ENCODE measurements around the gene ZBTB2. TPM values are rescaled to one million over a fixed set of nuclear protein-coding genes. Genes with fewer than 3 reads are reported as not detected.
"Not testable (repeated sequence)": the region's sequence is repeated elsewhere in the genome, so short reads cannot be mapped to it uniquely, and the experiment has no call there.

Gene ZBTB2
- total RNA-seq, 1 donor from 2014 or later, result 9.1 TPM

DNA sequence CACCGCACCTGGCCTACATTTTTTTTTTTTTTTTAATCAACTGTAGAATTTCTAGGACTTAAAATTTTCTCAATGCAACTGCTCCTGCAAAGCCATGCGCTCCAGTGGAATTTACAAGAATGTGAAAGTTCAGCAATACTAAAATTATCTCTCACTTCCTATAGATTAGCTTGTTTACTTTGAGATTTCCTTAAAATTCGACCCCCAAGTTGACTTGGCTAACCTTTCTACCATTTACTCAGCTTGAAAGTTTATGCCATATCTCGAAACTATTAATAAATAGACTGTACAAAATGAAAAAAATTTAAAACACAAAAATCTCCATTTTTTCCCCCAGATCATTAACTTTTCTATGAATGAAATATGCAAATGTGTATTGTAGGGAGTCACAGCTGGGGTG, 64.3 kb downstream of the ZBTB2 start:
- no peak for DNase-seq (ENCODE audit: low spot score)

DNA sequence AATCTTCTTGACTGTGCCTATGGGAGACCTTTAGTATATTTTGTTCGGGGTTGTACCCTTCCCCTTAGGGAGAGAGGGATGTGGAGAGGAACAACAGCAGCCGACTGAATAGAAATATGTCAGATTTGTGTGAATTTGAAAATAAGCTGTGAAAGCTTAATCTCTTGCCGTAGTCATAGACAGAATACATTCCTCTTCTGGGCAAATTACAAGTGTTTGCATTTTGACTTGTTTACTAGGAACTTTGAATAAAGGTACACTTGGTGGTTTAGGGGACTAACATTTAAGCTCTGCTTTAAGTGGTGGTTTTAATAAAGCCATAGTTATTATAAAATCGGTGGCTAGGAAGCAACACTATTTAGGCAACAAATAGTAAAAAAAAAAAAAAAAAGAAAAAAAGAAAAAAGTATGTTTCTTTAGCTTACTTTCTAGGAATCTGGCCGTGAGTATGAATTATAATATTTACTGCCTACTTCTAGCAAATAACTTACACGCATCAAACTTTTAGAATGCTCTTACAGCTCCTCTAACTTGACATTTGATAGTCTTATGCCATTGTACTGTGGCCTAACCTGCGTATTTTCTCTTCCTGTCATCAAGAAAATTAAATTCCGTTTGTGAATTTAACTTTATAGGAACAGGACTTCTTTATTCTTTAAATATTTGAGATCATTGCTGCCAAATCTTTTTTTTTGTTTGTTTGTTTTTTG, 65.1 kb downstream of the ZBTB2 start:
- DNase-seq (ENCODE audit: low spot score), result no peak

DNA sequence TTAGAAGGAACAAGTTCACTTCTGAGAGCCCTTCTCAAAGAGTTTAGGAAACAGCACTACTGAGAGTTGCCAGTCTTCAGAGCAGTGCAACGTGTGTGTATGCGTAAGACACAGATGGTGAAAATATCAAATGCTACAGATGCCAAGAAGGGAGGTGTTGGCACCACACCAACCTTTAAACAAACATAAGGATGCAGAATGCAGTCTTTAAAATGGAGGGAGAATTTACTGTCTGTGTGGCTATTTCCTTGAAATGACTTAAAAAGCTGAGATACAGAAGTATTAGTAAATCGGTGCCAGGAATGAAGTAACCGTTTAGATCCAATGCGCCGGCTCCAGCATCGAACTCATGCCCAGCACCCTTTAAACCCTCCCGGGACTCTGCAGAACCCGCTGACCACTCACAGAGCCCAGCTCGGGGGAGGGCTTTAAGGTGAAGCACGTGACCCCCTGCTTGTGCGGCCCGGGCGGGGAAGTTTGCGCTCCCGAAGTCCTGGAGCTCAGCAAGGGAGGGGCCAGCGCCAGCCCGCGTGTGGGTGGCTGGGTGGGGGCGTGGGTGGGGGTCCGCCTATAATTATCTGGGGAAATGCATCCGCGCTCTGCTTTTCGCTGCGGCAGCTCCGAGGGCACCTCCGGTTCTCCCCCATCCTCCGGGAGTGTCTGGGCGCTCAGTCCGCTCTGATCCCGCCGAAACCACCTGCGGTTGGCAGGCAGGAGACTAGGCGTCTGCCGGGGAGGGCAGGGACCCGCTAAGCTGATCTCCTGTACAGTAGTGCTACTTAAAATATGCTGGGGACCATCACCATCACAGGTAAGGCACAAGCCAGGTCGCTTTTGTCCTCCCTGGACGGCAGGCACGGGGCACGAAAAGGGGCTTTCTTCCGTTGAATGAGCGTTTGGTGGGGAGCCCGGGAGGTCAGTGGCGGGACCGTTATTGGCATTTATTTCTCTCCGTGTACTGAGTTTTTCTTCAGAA, 66.0 kb downstream of the ZBTB2 start:
- peak; percentile 75 for DNase-seq (ENCODE audit: low spot score)

DNA sequence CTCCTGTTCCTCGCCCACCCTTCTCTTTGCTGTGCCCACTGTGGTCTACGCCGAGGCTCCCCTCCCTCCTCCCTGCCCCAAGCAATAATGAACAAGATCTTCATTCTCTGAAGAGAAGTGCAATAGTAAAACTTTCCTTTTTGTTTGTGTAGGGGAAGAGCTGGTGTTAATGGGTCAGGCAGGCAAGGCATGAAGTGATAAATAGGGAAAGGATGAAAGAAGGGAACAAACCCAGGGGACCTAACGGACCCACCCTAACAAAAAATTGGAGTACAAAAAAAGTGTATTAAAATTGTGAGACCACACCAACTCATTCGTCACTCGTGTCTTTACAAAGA, 66.9 kb downstream of the ZBTB2 start:
- DNase-seq (ENCODE audit: low spot score), result no peak

DNA sequence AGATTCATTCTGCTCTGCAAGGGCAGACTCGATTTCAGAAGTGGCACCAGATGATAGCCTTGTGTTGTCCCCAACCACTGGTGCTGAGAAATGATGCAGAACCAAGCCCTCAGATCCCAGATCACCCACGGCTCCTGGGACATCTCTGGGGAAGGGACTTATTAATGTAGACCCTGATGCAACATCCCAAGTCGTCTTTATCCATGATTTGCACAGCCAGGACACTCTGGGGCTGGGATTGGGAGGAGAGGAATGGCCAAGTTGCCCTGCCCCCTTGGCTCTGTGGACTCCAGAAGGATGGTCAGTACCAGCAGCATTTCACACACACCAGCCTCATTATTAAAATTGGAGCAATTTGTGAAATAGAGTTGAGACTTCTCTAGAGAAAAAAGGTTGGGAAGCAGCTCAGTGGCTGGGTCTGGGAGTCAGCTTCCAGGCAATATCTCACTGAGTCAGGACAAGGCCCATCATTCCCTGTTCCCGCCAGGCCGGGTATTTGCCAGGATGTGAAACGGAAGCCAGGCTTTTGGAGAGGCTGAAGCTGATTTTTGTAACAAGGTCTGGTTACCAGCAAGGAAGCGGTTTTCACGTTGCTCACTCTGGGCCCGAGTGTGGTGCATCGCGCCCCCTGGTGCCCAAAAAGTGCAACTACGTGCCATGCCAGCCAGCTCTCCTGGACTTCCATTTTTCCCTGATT, 67.4 kb downstream of the ZBTB2 start:
- DNase-seq (ENCODE audit: low spot score), result peak; percentile 95

DNA sequence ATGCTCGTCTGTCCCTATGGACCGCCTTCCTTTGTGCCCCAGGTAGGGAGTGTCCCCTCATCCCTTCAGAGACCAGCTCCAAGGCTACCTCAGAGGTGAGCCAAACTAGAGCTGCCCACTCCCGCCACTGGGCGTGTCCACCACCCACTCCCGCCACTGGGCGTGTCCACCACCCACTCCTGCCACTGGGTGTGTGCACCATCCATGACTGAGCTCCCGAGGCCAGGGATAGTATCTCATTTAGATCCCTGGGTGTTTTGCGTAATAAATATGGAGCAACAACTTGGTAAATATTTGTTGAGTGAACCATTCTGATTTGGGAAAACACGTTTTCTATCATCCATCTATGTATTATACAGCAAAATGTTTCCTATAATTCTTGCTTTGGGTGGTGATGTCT, 68.8 kb downstream of the ZBTB2 start:
- DNase-seq (ENCODE audit: low spot score), result no peak

DNA sequence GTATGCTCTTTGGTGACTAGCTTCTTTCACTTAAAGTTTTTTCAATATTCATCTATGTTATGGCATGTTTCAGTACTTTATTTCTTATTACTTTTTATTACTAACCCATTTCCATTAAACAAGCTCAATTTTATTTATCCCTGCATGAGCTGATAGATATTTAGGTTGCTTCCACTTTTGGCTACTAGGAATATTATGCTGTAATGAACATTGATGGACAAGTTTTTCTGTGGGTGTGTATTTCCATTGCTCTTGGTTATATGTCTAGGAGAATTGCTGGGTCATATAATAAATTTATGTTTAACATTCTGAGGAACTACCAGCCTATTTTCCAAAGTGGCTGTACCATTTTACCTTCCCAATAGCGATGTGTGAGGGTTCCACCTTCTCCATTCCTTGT, 69.9 kb downstream of the ZBTB2 start:
- no peak for DNase-seq (ENCODE audit: low spot score)

GRCh38 chr6:151320140-151320539, 71.2 kb downstream of the ZBTB2 start:
- DNase-seq (ENCODE audit: low spot score), result no peak

DNA sequence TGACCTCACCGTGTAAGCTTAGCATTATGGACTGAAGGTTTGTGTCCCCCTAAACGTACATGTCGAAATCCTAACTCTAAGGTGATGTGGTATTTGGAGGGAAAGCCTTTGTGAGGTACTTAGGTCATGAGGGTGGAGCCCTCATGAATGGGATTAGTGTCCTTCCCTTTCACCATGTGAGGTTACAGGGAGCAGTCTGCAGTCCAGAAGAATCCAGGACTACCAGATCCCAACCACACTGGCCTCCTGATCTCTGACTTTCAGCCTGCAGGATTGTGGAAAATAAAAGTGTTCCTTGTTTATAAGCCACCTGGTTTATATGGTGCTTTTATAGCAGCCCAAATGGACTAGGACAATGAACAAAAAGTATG, 73.4 kb downstream of the ZBTB2 start:
- DNase-seq (ENCODE audit: low spot score), result no peak

GRCh38 chr6:151317103-151317994, 74.0 kb downstream of the ZBTB2 start:
- peak; percentile 70 for DNase-seq (ENCODE audit: low spot score)

DNA sequence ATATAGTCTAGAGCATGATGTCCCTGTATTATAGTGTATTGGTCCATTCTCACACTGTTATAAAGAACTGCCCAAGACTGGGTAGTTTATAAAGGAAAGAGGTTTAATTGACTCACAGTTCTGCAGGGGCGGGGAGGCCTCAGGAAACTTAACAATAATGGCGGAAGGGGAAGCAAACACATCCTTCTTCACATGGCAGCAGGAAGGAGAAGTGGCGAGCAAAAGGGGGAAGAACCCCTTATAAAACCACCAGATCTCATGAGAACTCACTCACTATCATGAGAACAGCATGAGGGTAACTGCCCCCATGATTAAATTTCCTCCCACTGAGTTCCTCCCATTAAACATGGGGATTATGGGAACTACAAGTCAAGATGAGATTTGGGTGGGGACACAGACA, 75.7 kb downstream of the ZBTB2 start:
- DNase-seq (ENCODE audit: low spot score), result not testable (repeated sequence)

Other genes with a start within 250 kb of the ZBTB2 start
- 161 TPM for gene AKAP12, start 151.6 kb downstream of the ZBTB2 start, total RNA-seq (ENCODE audit: insufficient read depth, low replicate concordance)
- 54.9 TPM for gene RMND1, start 60.6 kb upstream of the ZBTB2 start, total RNA-seq (ENCODE audit: insufficient read depth, low replicate concordance)
- gene CCDC170, start 102.5 kb upstream of the ZBTB2 start, total RNA-seq (ENCODE audit: insufficient read depth, low replicate concordance), result 1.4 TPM